Skeletal muscle satellite cell (primary cell): ENCODE data around the gene KRTAP9-1. TPM values are rescaled to one million over a fixed set of nuclear protein-coding genes. Genes with fewer than 3 reads are reported as not detected.
"Not testable (repeated sequence)": the region's sequence is repeated elsewhere in the genome, so short reads cannot be mapped to it uniquely, and the experiment has no call there.

Experiments
- H3K27me3 ChIP-seq: 2 replicates; pipeline ENCODE4 v1.7.0; 2013; ENCODE audit warnings: low read length; ENCODE audit not compliant: control insufficient read depth, insufficient read depth
- H3K36me3 ChIP-seq: 2 replicates; pipeline ENCODE4 v1.7.0; 2013; ENCODE audit warnings: mild to moderate bottlenecking, control low read depth, low read length; ENCODE audit not compliant: insufficient read depth
- H3K4me1 ChIP-seq: 2 replicates; pipeline ENCODE4 v1.7.0; 2013; ENCODE audit warnings: low read length; ENCODE audit not compliant: control insufficient read depth, insufficient read depth
- H3K4me2 ChIP-seq: 2 replicates; pipeline ENCODE4 v1.7.0; 2013; ENCODE audit warnings: mild to moderate bottlenecking, low read length
- H3K4me3 ChIP-seq: 2 replicates; pipeline ENCODE4 v1.7.0; 2013; ENCODE audit warnings: low read length
- H3K9ac ChIP-seq: 2 replicates; pipeline ENCODE4 v1.7.0; 2013; ENCODE audit warnings: mild to moderate bottlenecking, low read depth, low read length, moderate library complexity
- H3K9me3 ChIP-seq: replicated peaks from 2 replicates; pipeline ENCODE4 v1.7.0; 2013; ENCODE audit warnings: mild to moderate bottlenecking, control low read depth, low read length
- small RNA-seq: library from RNA; depleted of rRNA; stranded (forward); fragments of <200 nt; gene quantifications from one replicate; pipeline ENCODE3, GENCODE V24; 2012

KRTAP9-1 gene

GRCh38 chr17:41230094-41230493, 40.4 kb downstream of the KRTAP9-1 start:
- Histone ChIP-seq H3K27me3 (peaks cover 18% of the 10 kb centered on the region), H3K9me3 (no peaks in the 10 kb centered on the region), H3K4me3 (no peak overlapping the region), H3K36me3 (no peaks in the 10 kb centered on the region), H3K4me2 (no peak overlapping the region), H3K4me1 (no peaks in the 10 kb centered on the region), H3K9ac (no peak overlapping the region)

- no peaks in the 10 kb centered on the region for H3K4me1 ChIP-seq
- H3K4me2 ChIP-seq: no peak overlapping the region
- no peaks in the 10 kb centered on the region for H3K36me3 ChIP-seq
These were observed 42.0 kb downstream of the KRTAP9-1 start for GRCh38 chr17:41231731-41232130.

GRCh38 chr17:41232399-41233105, 42.9 kb downstream of the KRTAP9-1 start, which contains the start of gene KRTAP9-3:
Gene KRTAP9-3 (plus strand): TSS chr17:41232449. CDS start chr17:41232502, 53 bp downstream.
- H3K27me3 ChIP-seq: peaks cover 18% of the 10 kb centered on the region
- not testable (repeated sequence) for H3K4me1 ChIP-seq, H3K9me3 ChIP-seq, H3K4me2 ChIP-seq, H3K36me3 ChIP-seq, H3K9ac ChIP-seq, H3K4me3 ChIP-seq

More at GRCh38 chr17:41231731-41232130, 42.0 kb downstream of the KRTAP9-1 start:
- no peak overlapping the region for H3K4me3 ChIP-seq
- no peaks in the 10 kb centered on the region for H3K9me3 ChIP-seq
- H3K27me3 ChIP-seq: peaks cover 18% of the 10 kb centered on the region
- no peak overlapping the region for H3K9ac ChIP-seq

GRCh38 chr17:41237116-41237515, 47.4 kb downstream of the KRTAP9-1 start:
- not testable (repeated sequence) for H3K9me3 ChIP-seq, H3K36me3 ChIP-seq, H3K4me3 ChIP-seq, H3K9ac ChIP-seq, H3K4me1 ChIP-seq, H3K4me2 ChIP-seq
- peaks cover 15% of the 10 kb centered on the region for H3K27me3 ChIP-seq

- not testable (repeated sequence) for H3K4me1 ChIP-seq, H3K9me3 ChIP-seq, H3K9ac ChIP-seq, H3K36me3 ChIP-seq, H3K4me2 ChIP-seq, H3K4me3 ChIP-seq
- H3K27me3 ChIP-seq: peaks cover 12% of the 10 kb centered on the region
These were observed 48.3 kb downstream of the KRTAP9-1 start, which contains the start of gene KRTAP9-8 for GRCh38 chr17:41237949-41238437. Gene KRTAP9-8 (plus strand): TSS chr17:41237999. CDS start chr17:41238052, 53 bp downstream.

Small RNA genes within 50 kb of the gene (small RNA-seq; reads per million reads assigned to genes)
- not detected for gene KRTAP4-17P
